ENCODE results near the gene PTBP2.
A peak's percentile ranks its signal among the peaks of the same experiment; 100 is the strongest.

PTBP2 gene, protein sequence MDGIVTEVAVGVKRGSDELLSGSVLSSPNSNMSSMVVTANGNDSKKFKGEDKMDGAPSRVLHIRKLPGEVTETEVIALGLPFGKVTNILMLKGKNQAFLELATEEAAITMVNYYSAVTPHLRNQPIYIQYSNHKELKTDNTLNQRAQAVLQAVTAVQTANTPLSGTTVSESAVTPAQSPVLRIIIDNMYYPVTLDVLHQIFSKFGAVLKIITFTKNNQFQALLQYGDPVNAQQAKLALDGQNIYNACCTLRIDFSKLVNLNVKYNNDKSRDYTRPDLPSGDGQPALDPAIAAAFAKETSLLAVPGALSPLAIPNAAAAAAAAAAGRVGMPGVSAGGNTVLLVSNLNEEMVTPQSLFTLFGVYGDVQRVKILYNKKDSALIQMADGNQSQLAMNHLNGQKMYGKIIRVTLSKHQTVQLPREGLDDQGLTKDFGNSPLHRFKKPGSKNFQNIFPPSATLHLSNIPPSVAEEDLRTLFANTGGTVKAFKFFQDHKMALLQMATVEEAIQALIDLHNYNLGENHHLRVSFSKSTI

DNA sequence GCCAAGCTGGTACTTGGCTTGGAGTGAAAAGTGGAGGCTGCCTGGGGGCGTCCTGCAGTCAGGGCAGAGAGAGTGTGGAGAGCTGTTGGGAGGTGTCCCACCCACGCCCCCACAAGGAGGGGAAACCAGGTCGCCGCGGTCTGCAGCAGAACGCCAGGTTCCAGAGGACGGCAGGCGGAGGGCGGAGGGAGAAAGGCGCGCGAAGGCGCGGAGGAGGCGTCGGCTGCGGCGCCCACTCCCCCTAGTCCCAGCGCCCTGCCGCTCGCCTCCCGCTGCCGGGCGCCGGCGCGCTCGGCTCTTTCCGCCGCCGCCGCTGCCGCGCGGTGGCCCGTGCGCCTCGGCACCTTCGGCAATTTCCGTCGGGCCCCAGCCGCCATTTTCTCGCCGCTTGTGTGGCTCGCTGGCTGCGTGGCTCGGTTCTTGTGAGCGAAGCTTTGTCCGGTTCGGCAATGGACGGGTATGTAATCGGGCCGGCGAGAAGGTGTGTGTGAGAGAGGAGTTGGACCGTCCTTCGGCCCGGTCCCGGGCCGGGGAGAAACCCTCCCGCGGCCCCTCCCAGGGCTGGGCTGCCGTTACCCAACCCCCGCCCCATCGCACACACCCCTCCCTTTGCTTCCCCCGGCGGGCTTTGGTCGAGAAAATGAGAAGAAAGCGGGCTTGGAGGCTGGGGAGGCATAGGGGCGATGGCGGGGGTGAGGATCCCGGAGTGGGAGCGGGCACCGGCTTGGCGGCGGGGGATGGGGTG lies at the start of gene PTBP2:
Gene PTBP2, plus strand, starts transcription at position 369 of the 745 bp plus-strand sequence. Its CDS starts 81 bp downstream, at position 450.
- Mint-ChIP-seq H3K9me3 (no peaks in the 10 kb centered on the region), H3K4me3 (peak within 1 kb of the TSS; percentile 96 to 99 (median 96)), H3K27me3 (ENCODE audit: low read depth) (no peaks in the 10 kb centered on the region), H3K27ac (peak within 1 kb of the TSS; percentile 93 to 99 (median 98)), H3K4me1 (peaks cover 19% of the 10 kb centered on the region), H3K36me3 (ENCODE audit: low read depth) (peaks cover 37% of the 10 kb centered on the region)
- TF ChIP-seq, protein P1, sequence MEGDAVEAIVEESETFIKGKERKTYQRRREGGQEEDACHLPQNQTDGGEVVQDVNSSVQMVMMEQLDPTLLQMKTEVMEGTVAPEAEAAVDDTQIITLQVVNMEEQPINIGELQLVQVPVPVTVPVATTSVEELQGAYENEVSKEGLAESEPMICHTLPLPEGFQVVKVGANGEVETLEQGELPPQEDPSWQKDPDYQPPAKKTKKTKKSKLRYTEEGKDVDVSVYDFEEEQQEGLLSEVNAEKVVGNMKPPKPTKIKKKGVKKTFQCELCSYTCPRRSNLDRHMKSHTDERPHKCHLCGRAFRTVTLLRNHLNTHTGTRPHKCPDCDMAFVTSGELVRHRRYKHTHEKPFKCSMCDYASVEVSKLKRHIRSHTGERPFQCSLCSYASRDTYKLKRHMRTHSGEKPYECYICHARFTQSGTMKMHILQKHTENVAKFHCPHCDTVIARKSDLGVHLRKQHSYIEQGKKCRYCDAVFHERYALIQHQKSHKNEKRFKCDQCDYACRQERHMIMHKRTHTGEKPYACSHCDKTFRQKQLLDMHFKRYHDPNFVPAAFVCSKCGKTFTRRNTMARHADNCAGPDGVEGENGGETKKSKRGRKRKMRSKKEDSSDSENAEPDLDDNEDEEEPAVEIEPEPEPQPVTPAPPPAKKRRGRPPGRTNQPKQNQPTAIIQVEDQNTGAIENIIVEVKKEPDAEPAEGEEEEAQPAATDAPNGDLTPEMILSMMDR (IDR thresholded peaks at IDR 0.05; ENCODE audit: unreplicated experiment in 3 of 3): no peak

DNA sequence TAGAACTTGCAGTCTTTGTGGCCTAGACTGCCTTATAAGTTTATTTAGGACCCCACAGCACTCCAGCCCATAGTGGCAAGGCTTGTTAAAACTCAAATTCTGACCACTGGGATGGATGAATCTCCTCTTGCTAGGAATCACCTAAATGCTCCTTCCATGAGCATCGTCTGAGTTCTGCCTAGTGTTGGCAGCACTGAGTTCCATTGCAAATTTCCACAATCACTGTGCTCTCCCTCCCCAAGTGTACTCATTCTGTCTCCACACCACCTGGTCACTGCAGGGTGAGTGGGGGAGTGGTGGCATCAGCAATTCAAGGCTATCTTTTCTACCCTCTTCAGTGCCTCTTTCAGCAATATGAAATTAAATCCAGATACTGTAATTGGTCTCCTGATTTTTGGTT lies 46.7 kb upstream of the PTBP2 start:
- Mint-ChIP-seq H3K27me3 (ENCODE audit: low read depth) (no peaks in the 10 kb centered on the region), H3K4me1 (no peaks in the 10 kb centered on the region), H3K36me3 (ENCODE audit: low read depth) (no peaks in the 10 kb centered on the region), H3K4me3 (no peak overlapping the region), H3K27ac (no peak overlapping the region), H3K9me3 (peaks cover 26% of the 10 kb centered on the region)
- TF ChIP-seq, protein P1 (IDR thresholded peaks at IDR 0.05; ENCODE audit: unreplicated experiment in 3 of 3): no peak

DNA sequence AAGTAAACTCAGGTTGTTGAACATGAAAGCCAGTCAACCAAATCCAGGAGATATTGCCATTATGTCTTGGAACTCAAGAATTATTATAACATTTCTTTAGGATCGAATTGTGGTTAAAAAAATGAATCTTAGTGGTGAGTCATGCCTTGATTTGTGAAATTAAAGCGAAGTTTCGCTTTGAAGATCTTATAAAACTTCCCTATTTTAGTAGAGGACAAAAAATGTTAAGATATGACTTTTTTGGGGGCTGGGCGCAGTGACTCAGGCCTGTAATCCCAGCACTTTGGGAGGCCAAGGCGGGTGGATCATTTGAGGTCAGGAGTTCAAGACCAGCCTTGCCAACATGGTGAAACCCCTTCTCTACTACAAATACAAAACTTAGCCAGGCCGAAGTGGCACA lies 39.5 kb upstream of the PTBP2 start:
- TF ChIP-seq, protein P1 (IDR thresholded peaks at IDR 0.05; ENCODE audit: unreplicated experiment in 3 of 3): no peak
- H3K9me3 Mint-ChIP-seq: no peaks in the 10 kb centered on the region
- no peaks in the 10 kb centered on the region for H3K36me3 Mint-ChIP-seq (ENCODE audit: low read depth)
- H3K27me3 Mint-ChIP-seq (ENCODE audit: low read depth): no peaks in the 10 kb centered on the region
- no peaks in the 10 kb centered on the region for H3K4me1 Mint-ChIP-seq
- H3K27ac Mint-ChIP-seq: no peak overlapping the region
- no peak overlapping the region for H3K4me3 Mint-ChIP-seq

DNA sequence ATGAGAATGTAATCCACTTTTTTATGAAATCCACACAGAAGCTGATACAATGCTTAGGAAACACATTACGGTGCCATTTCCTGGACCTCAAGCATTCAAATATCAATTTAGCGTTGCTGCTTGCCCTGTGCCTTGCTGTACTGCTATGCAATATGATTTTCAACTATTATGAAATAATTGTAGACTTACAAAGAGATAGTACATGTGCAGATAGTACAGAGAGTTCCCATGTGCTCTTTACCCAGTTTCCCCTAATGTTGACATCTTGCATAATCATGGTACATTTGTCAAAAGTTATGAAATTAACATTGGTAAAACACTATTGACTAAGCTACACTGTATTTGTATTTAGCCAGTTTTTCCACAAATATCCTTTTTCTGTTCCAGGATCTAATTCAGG lies 37.7 kb upstream of the PTBP2 start:
- no peaks in the 10 kb centered on the region for H3K4me1 Mint-ChIP-seq
- no peak overlapping the region for H3K4me3 Mint-ChIP-seq
- H3K27ac Mint-ChIP-seq: no peak overlapping the region
- no peaks in the 10 kb centered on the region for H3K27me3 Mint-ChIP-seq (ENCODE audit: low read depth)
- TF ChIP-seq, protein P1 (IDR thresholded peaks at IDR 0.05; ENCODE audit: unreplicated experiment in 3 of 3): no peak
- no peaks in the 10 kb centered on the region for H3K9me3 Mint-ChIP-seq
- H3K36me3 Mint-ChIP-seq (ENCODE audit: low read depth): no peaks in the 10 kb centered on the region

DNA sequence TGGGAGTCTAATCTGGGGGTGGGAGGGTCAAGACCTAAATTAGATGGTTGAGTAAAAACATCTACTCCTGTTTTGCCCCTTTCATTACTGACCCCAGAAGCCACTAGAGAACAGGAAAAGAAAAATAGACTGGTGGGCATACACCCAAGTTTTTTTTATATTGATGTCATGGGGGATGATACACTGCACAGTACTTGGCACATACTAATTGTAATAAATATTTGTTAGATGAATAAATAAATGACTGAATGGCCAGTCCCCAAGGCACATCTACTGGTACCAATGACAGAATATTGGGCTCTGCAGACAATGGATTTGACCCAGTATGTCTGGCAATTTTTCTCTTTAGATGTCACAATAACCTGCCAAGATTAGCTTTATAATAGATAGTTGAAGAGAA lies 36.8 kb upstream of the PTBP2 start:
- TF ChIP-seq, protein P1 (IDR thresholded peaks at IDR 0.05; ENCODE audit: unreplicated experiment in 3 of 3): no peak
- no peaks in the 10 kb centered on the region for H3K4me1 Mint-ChIP-seq
- H3K27ac Mint-ChIP-seq: no peak overlapping the region
- no peaks in the 10 kb centered on the region for H3K36me3 Mint-ChIP-seq (ENCODE audit: low read depth)
- H3K27me3 Mint-ChIP-seq (ENCODE audit: low read depth): no peaks in the 10 kb centered on the region
- no peaks in the 10 kb centered on the region for H3K9me3 Mint-ChIP-seq
- no peak overlapping the region for H3K4me3 Mint-ChIP-seq
